SK-N-MC (cell line): ENCODE measurements around the gene PCSK6.

ENCODE experiments used
- DNase-seq: peaks from one replicate; pipeline ENCODE4 v3.0.0-alpha.2; 2011; ENCODE audit warnings: low read depth, low spot score
- H3K27ac ChIP-seq: fragments of 200-600 bp; sonication (generic); 2 replicates; pipeline ENCODE4 v1.5.1; 2016; ENCODE audit warnings: mixed run types
- H3K36me3 ChIP-seq: fragments of 200-600 bp; sonication (generic); 2 replicates; pipeline ENCODE4 v1.6.1; 2017; ENCODE audit warnings: antibody characterized with exemption, low read length, mixed read lengths; ENCODE audit not compliant: insufficient read depth
- H3K4me3 ChIP-seq: fragments of 200-600 bp; sonication (generic); 2 replicates; pipeline ENCODE4 v1.5.1; 2016
- H3K9ac ChIP-seq: fragments of 200-600 bp; sonication (generic); 2 replicates; pipeline ENCODE4 v1.8.0; 2017; ENCODE audit warnings: mixed run types, mixed read lengths; ENCODE audit not compliant: insufficient read length
- H3K9me3 ChIP-seq: fragments of 200-600 bp; sonication (generic); 2 replicates; pipeline ENCODE4 v1.6.1; 2017; ENCODE audit warnings: low read depth, mild to moderate bottlenecking, antibody characterized with exemption, low read length, moderate library complexity, mixed read lengths
- EZH2 ChIP-seq: fragments of 200-600 bp; sonication (generic); IDR thresholded peaks from one replicate; pipeline ENCODE4 v1.6.1; 2017; ENCODE audit warnings: antibody characterized with exemption
- FOXP2 ChIP-seq: optimal IDR thresholded peaks from 2 replicates; pipeline ENCODE3; 2011; ENCODE audit warnings: mild to moderate bottlenecking, moderate library complexity; ENCODE audit not compliant: insufficient read depth; ENCODE audit errors: extremely low read length, control extremely low read depth
- POLR2AphosphoS5 ChIP-seq: IDR thresholded peaks from 2 replicates; pipeline ENCODE4 v1.6.1; 2012; ENCODE audit warnings: mild to moderate bottlenecking, low read depth, low read length, borderline replicate concordance

Gene PCSK6

DNA sequence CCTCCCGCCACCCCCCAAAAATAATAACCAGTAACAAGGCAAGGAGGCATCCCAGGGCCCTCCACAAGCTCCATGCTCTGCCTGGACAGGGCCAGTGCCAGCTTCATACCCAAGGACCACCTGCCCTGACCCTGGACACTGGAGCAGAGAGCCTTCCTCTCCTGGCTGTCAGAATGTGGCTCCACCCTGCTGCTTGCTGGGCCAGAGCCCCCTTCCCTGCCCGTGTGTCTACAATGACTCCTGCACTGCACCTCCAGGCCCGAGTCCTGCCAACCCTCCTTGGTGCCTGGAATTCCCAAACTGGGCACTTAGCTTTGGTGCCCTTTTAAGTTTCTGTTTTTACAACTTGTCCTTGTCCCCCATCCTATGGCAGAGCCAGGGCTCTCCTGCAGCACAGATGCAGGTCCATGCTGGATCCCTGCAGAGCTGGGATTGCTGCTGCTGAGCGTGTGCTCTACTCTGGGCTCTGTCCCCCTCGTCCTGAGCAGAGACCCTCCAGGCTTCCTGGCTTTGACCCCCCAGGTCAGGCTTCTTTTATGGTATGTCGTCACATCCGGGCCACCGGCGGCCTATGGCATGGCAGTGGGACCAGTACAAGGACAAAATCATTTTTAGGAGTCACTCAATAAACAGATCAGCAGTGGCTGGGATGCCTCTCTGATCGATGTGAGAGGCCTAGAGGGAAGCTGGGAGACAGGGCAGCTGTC, 183.0 kb downstream of the PCSK6 start:
- no peak overlapping the region for H3K4me3 ChIP-seq
- no peak overlapping the region for H3K9ac ChIP-seq
- H3K27ac ChIP-seq, result no peak overlapping the region
- DNase-seq, result no peak
- H3K36me3 ChIP-seq, result no peaks in the 10 kb centered on the region
- TF ChIP-seq EZH2 (no peak), POLR2AphosphoS5 (no peak), FOXP2 (no peak)
- no peaks in the 10 kb centered on the region for H3K9me3 ChIP-seq

DNA sequence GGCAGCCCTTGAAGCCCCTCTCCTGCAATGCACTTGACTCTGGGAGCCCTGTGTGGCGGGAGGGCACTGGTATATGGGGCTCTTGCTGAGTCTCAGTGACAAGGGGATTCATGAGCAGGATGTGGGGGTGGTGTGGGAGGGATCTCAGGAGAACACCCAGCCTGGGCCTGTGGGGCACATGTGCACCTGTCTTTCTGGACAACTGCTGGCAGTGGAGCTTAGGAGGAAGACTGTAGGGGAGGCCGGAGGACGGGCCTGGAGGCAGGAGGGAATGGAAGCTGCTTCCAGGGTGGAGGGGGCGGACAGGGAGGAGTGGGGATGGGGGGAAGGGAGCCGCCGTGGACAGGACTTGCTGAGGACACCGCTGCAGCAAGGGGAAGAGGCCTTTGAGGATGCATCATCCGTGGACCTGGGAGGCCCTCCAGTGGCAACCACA, 183.7 kb downstream of the PCSK6 start:
- H3K9me3 ChIP-seq, result no peaks in the 10 kb centered on the region

DNA sequence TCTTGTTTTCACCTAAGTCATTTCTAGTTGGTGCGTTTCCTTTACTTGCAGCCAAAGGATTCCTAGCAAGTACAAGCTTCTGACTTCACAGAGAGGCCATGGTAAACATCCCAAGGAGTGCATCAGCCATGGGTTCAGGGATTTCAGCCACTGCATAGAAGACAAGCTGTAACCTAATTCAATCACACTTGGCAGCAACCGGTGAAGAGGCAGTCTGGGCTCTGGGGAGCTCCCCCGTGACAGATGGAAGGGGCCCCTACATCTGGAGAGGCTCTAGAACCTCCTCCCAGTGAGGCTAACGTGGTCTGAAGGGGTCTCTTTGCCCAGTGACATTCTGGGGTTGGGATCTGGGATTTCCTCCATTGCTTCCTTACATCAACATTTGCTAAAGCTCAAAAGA, 186.1 kb downstream of the PCSK6 start:
- Histone ChIP-seq H3K27ac (no peak overlapping the region), H3K9ac (no peak overlapping the region), H3K4me3 (no peak overlapping the region), H3K36me3 (no peaks in the 10 kb centered on the region), H3K9me3 (no peaks in the 10 kb centered on the region)
- no peak for TF ChIP-seq FOXP2
- TF ChIP-seq EZH2, result no peak
- no peak for TF ChIP-seq POLR2AphosphoS5
- DNase-seq, result no peak

More for the DNA sequence above, 183.7 kb downstream of the PCSK6 start:
- H3K27ac ChIP-seq, result no peak overlapping the region
- H3K36me3 ChIP-seq, result no peaks in the 10 kb centered on the region
- H3K4me3 ChIP-seq, result no peak overlapping the region
- H3K9ac ChIP-seq, result no peak overlapping the region
- TF ChIP-seq EZH2, result no peak
- TF ChIP-seq POLR2AphosphoS5, result no peak
- TF ChIP-seq FOXP2, result no peak
- no peak for DNase-seq

DNA sequence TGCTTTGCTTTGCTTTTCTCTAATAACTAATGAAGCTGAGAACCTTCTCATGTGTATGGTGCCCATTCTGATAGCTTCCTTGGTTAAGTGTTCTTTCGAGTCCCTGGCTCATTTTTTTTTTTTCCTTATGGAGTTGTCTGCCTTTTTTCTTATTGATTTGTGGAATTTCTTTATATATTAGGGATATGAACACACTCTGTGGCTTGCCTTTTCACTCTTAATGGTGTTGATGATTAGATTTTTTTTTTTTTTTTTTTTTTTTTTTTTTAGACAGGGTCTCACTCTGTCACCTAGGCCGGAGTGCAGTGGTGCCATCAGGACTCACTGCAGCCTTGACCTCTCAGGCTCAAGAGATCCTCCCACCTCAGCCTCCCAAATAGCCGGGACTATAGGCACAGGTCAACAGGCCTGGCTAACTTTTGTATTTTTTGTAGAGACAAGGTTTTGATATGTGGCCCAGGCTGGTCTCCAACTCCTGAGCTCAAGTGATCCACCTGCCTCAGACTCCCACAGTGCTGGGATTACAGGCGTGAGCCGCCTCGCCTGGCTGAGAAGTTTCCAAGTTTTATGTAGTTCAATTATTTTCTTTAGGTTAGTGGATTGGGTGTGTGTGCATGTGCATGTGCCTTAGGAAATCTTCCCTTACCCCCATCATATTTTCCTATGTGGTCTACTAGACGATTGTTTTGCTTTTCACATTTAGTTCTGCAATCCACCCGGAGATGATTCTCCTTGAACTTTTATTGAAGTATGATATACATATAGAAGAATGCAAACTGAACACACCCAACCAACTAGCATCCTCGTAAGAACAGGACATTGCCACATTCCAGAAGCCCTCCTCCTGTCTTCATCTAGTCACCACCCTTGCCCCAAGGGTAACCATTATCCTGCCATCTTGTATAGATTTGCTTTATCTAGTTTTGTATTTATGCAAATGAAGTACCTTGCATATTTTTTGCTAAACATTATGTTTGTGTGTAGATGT, 192.8 kb downstream of the PCSK6 start:
- no peak for DNase-seq
- Histone ChIP-seq H3K27ac (peak overlapping the region; percentile 73; the same call in 1 of the 2 replicates), H3K4me3 (peak overlapping the region; percentile 96), H3K9me3 (no peaks in the 10 kb centered on the region), H3K36me3 (peaks cover 12% of the 10 kb centered on the region), H3K9ac (peak overlapping the region; percentile 98)
- TF ChIP-seq EZH2 (no peak), FOXP2 (no peak)

DNA sequence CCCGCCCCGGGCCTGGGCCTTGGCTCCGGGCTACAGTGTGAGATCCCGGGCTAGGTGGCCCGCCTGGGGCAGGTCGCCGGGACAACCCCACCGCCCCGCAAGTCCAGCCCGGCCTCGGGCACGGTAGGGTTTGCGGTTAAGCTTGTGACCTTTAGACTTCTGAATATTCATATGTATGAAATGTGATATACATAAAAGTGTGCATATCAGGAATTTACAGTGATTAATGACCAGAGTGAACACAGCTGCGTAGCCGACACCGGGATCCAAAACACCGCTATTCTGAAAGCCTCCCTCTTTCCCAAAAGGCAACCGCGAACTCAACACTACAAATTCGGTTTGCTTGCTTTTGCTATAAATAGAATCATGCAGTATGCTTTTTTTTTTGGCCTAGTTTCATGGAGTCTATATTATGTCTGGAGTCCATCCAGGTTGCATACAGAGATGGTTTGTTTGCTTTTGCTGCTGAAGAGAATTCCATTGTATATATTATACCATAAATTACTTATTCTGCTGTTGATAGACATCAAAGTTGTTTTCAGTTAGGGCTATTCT, 193.8 kb downstream of the PCSK6 start:
- H3K27ac ChIP-seq, result peak overlapping the region; percentile 73; the same call in 1 of the 2 replicates
- DNase-seq, result no peak
- H3K4me3 ChIP-seq, result peak overlapping the region; percentile 96

DNA sequence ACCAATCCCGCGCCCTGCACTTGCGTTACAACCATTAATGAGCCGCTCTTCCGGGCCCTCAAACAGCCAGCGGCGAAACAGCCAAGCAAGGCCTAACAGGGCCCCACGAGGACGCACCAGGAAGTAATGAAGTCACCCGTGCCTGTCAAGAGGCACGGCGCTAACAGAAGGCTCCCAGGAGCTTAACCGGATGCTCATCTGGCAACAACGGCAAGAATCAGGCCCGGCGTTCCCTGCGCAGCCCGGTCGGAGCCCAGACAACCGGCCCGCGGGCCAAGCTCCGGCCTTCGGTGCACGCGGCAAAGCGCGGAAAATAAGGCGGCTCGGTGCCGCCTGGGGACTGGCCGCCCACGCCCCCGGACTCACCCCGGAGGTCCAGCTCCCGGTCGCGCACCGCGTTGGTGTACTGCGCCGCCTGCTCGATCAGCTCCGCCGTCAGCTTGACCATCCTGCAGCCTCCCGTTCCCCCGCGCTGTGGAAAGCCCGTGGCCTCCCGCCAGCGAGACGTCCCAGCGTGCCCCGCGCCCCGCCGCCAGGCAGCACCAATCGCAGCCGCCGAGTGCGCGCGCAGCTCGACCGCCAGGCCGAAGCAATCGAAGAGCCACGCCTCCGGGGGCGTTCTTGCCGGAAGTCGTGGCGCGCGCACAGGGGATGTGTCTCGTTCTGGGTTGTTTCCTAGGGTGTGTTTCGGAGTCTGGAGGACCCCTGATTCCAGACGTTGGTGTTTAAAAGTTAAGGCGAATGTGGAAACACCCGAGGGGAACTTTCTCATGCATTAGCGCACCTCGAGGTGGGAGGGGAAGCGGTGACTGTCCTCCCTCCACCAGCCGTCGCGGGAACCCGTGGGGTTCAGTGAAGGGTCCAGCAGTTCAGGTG, 194.5 kb downstream of the PCSK6 start, which contains the start of gene SNRPA1:
Gene SNRPA1 (minus strand): TSS at position 518 of the 876 bp plus-strand sequence. CDS start 70 bp downstream, at position 448.
- peaks cover 25% of the 10 kb centered on the region for H3K36me3 ChIP-seq
- TF ChIP-seq EZH2 (no peak), FOXP2 (no peak), POLR2AphosphoS5 (peak; percentile 92)
- H3K4me3 ChIP-seq, result peak within 1 kb of the TSS; percentile 96
- peak within 1 kb of the TSS; percentile 98 for H3K9ac ChIP-seq
- peak within 1 kb of the TSS; percentile 91 for H3K27ac ChIP-seq
- DNase-seq, result peak; percentile 55
- H3K9me3 ChIP-seq, result no peaks in the 10 kb centered on the region

More for the DNA sequence above, 193.8 kb downstream of the PCSK6 start:
- no peaks in the 10 kb centered on the region for H3K9me3 ChIP-seq
- TF ChIP-seq FOXP2, result no peak
- no peak for TF ChIP-seq POLR2AphosphoS5
- TF ChIP-seq EZH2, result no peak
- peak overlapping the region; percentile 98 for H3K9ac ChIP-seq
- H3K36me3 ChIP-seq, result peaks cover 20% of the 10 kb centered on the region

DNA sequence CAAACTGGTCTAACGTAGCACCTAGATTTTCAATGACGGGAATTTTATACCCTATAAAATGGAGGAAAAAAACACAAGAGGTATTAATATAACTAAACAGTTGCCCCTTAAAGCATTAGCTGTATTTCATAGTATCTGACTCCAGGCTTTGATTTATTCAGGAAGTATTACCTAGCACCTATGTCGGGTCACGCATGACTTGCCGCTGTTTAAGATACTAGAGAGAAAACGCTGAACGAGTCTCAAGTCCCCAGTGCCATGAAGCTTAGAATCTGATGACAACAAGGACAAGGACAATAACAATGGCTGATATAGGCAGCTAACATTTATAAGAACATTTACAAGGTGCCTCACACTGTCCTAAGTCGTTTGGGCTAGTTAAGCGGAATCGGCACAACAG, 196.4 kb downstream of the PCSK6 start:
- peak overlapping the region; percentile 96 for H3K4me3 ChIP-seq
- no peak for DNase-seq
- TF ChIP-seq POLR2AphosphoS5 (no peak), FOXP2 (no peak), EZH2 (no peak)
- no peak overlapping the region for H3K27ac ChIP-seq
- H3K9me3 ChIP-seq, result no peaks in the 10 kb centered on the region
- peak overlapping the region; percentile 98 for H3K9ac ChIP-seq
- peaks cover 43% of the 10 kb centered on the region for H3K36me3 ChIP-seq
